ENCODE measurements around the gene SATB1.

- TF ChIP-seq CTCF (IDR thresholded peaks at IDR 0.05 in 4 of 5, conservative IDR thresholded peaks at IDR 0.05 in 1 of 5) (no peak), POLR2A (IDR thresholded peaks at IDR 0.05) (no peak)
Measured at GRCh38 chr3:18345015-18345367, 80.1 kb downstream of the SATB1 start.

All from gastrocnemius medialis (tissue), 4 donors.